ENCODE measurements around the gene RAPGEF5.

RAPGEF5 gene

DNA sequence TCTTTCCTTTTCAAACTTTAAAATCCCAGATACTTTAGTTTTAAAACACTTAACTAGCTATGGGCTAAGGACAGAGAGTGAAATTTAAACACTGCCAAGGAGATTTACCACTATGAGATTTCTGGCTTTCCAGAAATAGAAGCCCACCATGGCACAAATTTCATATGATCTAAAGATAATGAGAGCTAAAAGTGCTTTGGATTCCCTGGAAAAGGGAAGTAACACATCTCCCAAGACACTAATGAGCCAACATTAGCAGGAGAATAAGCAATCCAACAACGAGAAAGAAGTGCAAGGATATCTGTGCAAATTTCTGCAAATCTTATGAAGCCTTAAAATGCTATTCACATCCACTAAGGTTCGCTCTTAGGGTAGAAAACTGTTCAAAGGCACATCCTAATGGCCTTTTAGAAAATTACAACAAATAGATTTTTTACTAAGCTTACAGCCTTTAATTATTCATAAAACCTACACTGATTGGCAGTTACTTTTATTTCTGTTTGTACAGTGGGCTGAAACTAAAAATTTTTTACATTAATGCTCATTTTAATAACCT, 100.3 kb downstream of the RAPGEF5 start:
- no peak for DNase-seq (ENCODE audit: low read depth)

DNA sequence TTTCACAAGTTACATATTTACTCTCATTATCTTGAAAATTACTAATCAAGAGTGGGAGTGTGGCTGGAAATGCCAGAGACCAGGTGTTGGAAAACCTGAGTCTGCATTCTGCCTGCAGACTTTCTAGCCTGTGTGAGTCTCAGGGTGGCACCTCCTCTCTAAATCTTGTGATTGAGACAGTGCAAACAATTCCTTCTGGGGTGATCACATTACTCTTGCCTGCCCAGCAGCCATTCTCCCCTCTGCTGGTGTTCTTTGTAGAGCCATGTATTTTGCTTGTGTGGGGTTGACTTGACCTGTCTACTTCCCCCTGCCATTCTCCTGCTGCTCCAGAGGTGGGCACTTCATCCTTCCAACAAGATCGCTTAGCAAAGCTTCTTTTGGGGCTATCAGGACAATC, 101.1 kb downstream of the RAPGEF5 start:
- no peak for DNase-seq (ENCODE audit: low read depth)

- peak; percentile 7 for DNase-seq (ENCODE audit: low read depth)
Observed at GRCh38 chr7:22255342-22255741, 101.6 kb downstream of the RAPGEF5 start.

DNA sequence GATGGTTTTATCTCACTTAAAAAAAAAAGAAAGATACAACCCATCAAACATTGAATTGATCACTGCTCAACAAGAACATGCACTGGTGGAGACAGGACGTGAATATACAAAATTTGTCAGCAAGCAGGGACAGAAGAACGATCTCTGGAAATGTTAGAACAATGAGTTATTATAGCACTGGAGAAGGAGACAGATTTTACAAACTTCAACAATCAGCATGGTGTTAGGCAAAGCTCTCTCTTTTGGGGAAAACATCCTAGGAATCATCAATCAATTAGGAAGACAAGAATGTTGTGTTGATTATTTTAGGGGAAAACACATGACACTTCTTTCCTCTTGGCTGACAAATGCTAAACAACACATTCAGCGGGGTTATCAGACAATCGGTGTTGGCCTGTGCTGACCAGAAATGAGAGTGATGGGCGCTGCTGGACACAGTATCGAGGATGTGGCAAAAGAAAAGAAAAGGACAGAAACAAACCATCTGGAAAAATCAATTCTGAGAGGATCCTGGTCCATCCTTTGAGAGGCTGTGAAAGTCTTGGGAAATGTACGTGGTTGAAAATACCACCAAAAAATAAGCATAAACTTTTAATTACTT, 103.9 kb downstream of the RAPGEF5 start:
- no peak for DNase-seq (ENCODE audit: low read depth)

GRCh38 chr7:22252016-22252415, 104.9 kb downstream of the RAPGEF5 start:
- DNase-seq (ENCODE audit: low read depth) = no peak

GRCh38 chr7:22251281-22251680, 105.7 kb downstream of the RAPGEF5 start:
- no peak for DNase-seq (ENCODE audit: low read depth)

DNA sequence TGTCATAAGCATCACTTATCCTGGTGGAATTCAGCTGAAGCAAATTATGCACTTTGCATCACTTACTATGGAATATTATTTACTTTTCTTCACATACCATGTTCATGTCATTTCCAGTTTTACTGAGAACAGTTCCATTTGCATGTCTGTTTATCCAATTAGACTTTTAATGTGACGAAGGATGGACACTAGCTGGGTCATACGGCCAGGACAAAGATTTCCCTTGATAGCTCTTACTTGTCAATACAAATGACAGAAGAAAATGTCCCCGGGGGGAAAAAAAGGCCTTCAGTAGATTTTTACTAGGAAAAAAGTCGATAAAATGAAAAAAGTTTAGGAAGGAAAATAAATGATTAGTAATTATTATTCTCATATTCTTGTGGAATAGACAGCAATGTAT, 106.6 kb downstream of the RAPGEF5 start:
- no peak for DNase-seq (ENCODE audit: low read depth)

DNA sequence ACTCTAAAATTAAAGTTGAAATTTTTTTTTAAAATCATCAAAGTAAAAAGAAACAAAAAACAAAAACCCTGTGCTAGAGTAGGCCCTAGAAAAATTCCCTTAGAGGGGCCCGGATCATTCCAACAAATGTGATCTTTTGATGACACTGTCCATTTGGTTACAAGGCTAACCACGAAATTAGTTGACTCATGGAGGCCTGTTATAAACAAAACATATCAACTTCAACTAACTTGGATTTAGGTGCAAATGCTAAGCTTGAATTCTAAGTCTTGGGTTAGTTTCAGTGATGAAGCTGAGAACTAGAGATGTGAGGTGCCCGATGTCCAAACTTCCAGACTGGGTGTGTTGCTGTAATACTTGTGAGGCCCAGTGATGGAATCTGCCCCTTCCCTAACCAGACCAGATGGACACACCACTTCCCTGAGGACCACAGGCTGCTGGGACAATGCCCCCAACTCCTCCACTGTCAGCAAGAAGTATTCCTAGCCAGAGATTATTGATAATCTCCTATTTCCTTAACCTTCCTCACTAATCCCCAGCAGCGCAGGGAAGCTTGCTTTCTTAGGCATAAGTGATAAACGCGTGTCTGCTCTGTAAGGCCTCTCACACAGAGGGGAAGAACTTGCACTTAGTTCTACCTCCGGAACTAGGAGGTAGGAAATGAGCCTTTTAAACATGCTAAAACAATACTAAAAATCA, 108.7 kb downstream of the RAPGEF5 start:
- no peak for DNase-seq (ENCODE audit: low read depth)

- DNase-seq (ENCODE audit: low read depth) = no peak
Observed at GRCh38 chr7:22241805-22242390, 115.1 kb downstream of the RAPGEF5 start.

DNA sequence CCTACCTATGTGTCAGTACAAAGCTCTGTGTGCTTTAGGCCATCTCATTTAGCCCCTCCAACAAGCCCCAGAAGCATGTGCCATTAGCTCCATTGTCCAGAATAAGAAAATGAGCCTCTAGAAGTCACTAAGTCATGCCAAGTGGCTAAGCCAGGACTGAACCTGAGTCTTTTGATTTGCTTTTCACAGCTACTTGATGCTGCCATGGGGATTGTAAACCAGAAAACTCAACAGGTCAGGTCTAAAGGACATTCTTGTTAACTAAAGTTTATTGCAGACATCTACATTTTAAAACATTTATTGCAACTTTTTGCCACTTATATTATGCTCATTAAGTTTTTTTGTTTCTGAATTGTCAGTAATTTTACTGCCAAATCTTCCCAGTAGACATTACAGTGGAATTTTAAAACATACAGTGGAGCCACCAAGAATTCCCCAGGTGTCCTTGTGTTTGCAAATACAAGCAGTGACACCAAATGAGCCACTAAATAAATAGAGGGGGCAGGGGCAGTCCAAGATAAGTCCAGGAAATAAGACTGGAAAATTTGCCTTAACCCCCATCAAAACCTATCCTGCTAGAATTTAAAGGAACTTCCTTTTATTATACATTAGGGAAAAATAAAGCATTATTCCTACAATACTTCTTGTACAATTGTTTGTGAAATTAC, 115.9 kb downstream of the RAPGEF5 start:
- DNase-seq (ENCODE audit: low read depth) = no peak

GRCh38 chr7:22238354-22239311, 118.3 kb downstream of the RAPGEF5 start:
- no peak for DNase-seq (ENCODE audit: low read depth)

- no peak for DNase-seq (ENCODE audit: low read depth)
Observed at GRCh38 chr7:22235134-22235533, 121.8 kb downstream of the RAPGEF5 start.

DNA sequence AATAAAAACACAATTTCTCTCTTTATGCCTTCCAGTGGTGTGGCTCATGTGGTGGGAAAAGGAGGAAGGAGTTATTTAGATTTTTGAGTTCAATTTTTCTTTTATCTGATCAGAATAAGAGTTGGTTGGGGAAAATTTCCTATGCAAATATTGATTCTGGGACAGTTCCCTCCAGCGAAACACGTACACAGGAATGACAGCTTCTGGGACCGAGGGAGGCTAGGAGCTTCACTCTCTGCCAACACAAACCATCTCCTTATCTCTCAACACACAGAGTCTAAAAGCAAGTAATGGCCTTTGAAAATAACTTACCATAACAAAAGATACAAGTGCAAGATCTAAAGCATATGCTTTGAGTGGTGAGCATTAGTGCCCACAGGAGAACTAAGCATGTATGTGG, 122.7 kb downstream of the RAPGEF5 start:
- no peak for DNase-seq (ENCODE audit: low read depth)

- no peak for DNase-seq (ENCODE audit: low read depth)
Observed at GRCh38 chr7:22231806-22232205, 125.1 kb downstream of the RAPGEF5 start.

DNA sequence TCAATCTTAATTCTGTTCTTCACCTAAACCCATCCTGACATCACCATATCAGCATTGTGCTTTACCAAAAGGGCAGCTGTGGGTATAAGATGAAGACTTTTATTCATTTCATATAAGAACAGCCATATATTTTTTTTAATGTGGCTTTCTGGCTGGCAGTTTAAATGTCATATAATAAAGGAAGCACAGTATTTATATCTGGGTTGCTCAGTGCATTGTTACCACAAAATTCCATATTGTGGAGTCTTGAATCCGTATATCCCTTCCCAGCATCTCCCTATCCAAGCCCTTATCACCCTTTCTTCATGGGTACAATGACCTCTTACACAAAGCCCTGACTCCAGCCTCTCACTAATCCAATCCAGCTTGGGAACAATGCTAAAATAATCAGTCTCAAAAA, 125.8 kb downstream of the RAPGEF5 start:
- no peak for DNase-seq (ENCODE audit: low read depth)

DNA sequence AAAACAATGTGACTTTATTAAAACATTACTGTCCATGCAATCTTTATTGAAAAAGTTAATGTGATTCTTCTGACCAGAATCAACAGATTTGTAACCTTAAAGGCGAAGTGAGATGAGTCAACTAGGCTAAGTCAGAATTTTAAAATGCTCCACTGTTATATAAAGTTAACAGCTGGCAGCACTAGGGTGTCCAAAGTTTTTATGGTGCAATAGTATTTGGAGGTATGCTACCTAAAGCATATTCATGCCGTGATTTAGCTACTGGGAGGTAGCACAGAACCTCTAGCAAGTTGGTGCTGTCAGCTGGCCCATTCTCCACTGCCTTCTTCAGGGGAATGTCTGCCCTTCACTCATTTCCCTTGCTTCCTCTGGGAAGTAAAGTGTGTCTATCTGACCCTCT, 126.7 kb downstream of the RAPGEF5 start:
- DNase-seq (ENCODE audit: low read depth) = no peak

DNA sequence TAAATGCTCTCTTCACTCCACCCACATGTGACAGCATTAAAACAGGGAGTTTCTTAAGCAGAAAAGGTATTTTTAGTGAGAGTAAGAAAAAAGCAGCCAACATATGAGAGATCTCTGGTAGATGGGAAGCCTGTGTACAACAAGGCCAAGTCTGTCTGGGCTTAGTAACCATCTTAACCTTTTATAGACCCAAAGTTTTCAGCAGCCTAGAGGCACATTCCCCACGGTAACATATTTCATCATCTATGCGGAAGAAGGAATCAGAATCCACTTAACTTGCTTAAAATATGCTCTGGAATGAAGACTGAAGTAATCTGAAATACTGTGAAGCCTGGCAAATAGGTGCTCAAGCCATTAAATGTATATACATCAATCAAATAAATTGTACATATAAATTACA, 127.8 kb downstream of the RAPGEF5 start:
- no peak for DNase-seq (ENCODE audit: low read depth)

DNA sequence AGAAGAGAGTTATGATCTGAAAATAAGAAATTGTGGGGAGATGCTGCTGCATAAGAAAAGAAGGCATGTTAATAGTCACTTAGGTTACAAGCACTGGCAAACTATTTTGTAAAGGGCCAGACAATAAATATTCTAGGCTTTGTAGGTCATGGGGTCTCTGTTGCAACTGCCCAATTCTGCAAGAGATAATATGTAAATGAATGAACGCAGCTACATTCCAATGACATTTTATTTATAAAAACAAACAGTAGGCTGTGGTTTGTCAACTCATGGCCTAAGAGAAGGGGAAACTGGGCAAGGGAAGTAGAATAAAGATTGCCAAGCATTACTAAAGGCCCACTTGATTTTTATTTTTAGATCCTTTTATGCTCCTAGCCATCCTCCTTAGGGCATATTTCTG, 133.1 kb downstream of the RAPGEF5 start:
- DNase-seq (ENCODE audit: low read depth) = no peak

- DNase-seq (ENCODE audit: low read depth) = no peak
Observed at GRCh38 chr7:22220941-22221340, 136.0 kb downstream of the RAPGEF5 start.

- DNase-seq (ENCODE audit: low read depth) = no peak
Observed at GRCh38 chr7:22219739-22220493, 137.0 kb downstream of the RAPGEF5 start.

- DNase-seq (ENCODE audit: low read depth) = no peak
Observed at GRCh38 chr7:22219036-22219435, 137.9 kb downstream of the RAPGEF5 start.
